CD4-positive, alpha-beta T cell (primary cell): Measurements from ENCODE around the gene MANEAL. TPM values are rescaled to one million over a fixed set of nuclear protein-coding genes. Genes with fewer than 3 reads are reported as not detected.

Experiments used
- ATAC-seq: fragments of 200-7000 bp; cut with Tn5 transposase; one replicate; pipeline ENCODE4 v1.10.0; 2022; ENCODE audit warnings: mild to moderate bottlenecking; ENCODE audit not compliant: poor library complexity
- CTCF ChIA-PET: fragments of 350-600 bp; sonication (Branson Sonifier 250); formaldehyde crosslinking; loops from one replicate; lab custom pipeline; 2021; ENCODE audit warnings: antibody characterized with exemption, inconsistent platforms; lab: Charles Lee
- POLR2A ChIA-PET: fragments of 350-600 bp; sonication (Branson Sonifier 250); formaldehyde crosslinking; loops from one replicate; lab custom pipeline; 2021; ENCODE audit warnings: antibody characterized with exemption, inconsistent platforms; lab: Charles Lee
- DNase-seq, 14 experiments: peaks; one replicate each; pipeline ENCODE4 v3.0.0-alpha.2; 2013 to 2020; ENCODE audit warnings: mixed read lengths in 2 of 14
- H3K27ac ChIP-seq, 2 donors: one replicate each; pipeline versions ENCODE4 v1.5.1 to v1.7.0; 2013; ENCODE audit warnings: low read length in 2 of 2, low read depth in 1 of 2, mild to moderate bottlenecking in 1 of 2
- H3K27me3 ChIP-seq, 2 experiments: 1 replicate in 1 of 2; 2 replicates in 1 of 2; pipeline versions ENCODE4 v1.6.1 to v1.7.0; 2013; ENCODE audit warnings: low read length in 2 of 2, control low read depth in 1 of 2, mild to moderate bottlenecking in 1 of 2, moderate library complexity in 1 of 2; ENCODE audit not compliant: insufficient read depth in 2 of 2, control insufficient read depth in 1 of 2
- H3K36me3 ChIP-seq: one replicate; pipeline ENCODE4 v1.6.1; 2013; ENCODE audit warnings: low read length, control low read depth; ENCODE audit not compliant: insufficient read depth
- H3K4me1 ChIP-seq: one replicate; pipeline ENCODE4 v1.6.1; 2013; ENCODE audit warnings: low read length, control low read depth; ENCODE audit not compliant: insufficient read depth
- H3K4me3 ChIP-seq: one replicate; pipeline ENCODE4 v1.5.1; 2013; ENCODE audit warnings: mild to moderate bottlenecking, low read length, moderate library complexity
- H3K9me3 ChIP-seq, 2 experiments: 1 replicate in 1 of 2; 2 replicates in 1 of 2; pipeline versions ENCODE4 v1.6.1 to v1.7.0; 2013; ENCODE audit warnings: low read length in 2 of 2, mild to moderate bottlenecking in 2 of 2, control low read depth in 1 of 2, moderate library complexity in 1 of 2; ENCODE audit not compliant: control insufficient read depth in 1 of 2, insufficient read depth in 1 of 2
- H3K27ac Mint-ChIP-seq: one replicate; pipeline ENCODE4 v1.8.0; 2020; ENCODE audit warnings: mixed read lengths
- H3K27me3 Mint-ChIP-seq: one replicate; pipeline ENCODE4 v1.8.0; 2021; ENCODE audit warnings: mixed read lengths
- H3K36me3 Mint-ChIP-seq: one replicate; pipeline ENCODE4 v1.8.0; 2021; ENCODE audit warnings: low read depth, mixed read lengths
- H3K4me1 Mint-ChIP-seq: one replicate; pipeline ENCODE4 v1.8.0; 2021; ENCODE audit warnings: low read depth, mixed read lengths
- H3K4me3 Mint-ChIP-seq: one replicate; pipeline ENCODE4 v1.8.0; 2020; ENCODE audit warnings: mild to moderate bottlenecking, mixed read lengths
- H3K9me3 Mint-ChIP-seq: one replicate; pipeline ENCODE4 v1.8.0; 2020; ENCODE audit warnings: mixed read lengths
- CTCF ChIP-seq: fragments of 200-600 bp; IDR thresholded peaks from one replicate; pipeline ENCODE4 v1.8.0; 2022; ENCODE audit warnings: antibody characterized with exemption, mild to moderate bottlenecking
- intact Hi-C, 2 experiments: fragments of 100-400 bp; cut with DNase I in 1 of 2; cut with micrococcal nuclease in 1 of 2; formaldehyde crosslinking; loops; one replicate each; pipeline versions ENCODE4 v1.15.1 to v1.9.0; 2023 to 2025; cut with DNase I, micrococcal nuclease
- total RNA-seq, 174 experiments: library from RNA in 2 of 174; stranded (reverse) in 2 of 174; gene quantifications; one replicate each; pipeline ENCODE4 v1.2.3 and lab custom pipeline; 2021 to 2026

Gene MANEAL
- total RNA-seq, 2 experiments from 2014 or later: 0.33 to 0.53 TPM

- H3K27me3 Mint-ChIP-seq: peaks cover 47% of the 10 kb centered on the region
- no peak for DNase-seq
- H3K9me3 Mint-ChIP-seq: no peaks in the 10 kb centered on the region
- Histone ChIP-seq H3K27ac (no peak overlapping the region), H3K9me3 (peaks cover 0 to 35% of the 10 kb centered on the region in 2 experiments), H3K36me3 (no peaks in the 10 kb centered on the region), H3K4me1 (peaks cover 13% of the 10 kb centered on the region), H3K27me3 (peaks cover 51 to 72% of the 10 kb centered on the region in 2 experiments), H3K4me3 (no peak overlapping the region)
- no peaks in the 10 kb centered on the region for H3K36me3 Mint-ChIP-seq
- H3K27ac Mint-ChIP-seq: no peak overlapping the region
- intact Hi-C loops: no loop called here
- ChIA-PET CTCF (no interaction called here), POLR2A (no interaction called here)
- no peak overlapping the region for H3K4me3 Mint-ChIP-seq
- ATAC-seq: no peak
- peaks cover 4% of the 10 kb centered on the region for H3K4me1 Mint-ChIP-seq
- no peak for TF ChIP-seq CTCF
These were observed 32.1 kb upstream of the MANEAL start for GRCh38 chr1:37761416-37762095.

- Mint-ChIP-seq H3K4me3 (no peak overlapping the region), H3K9me3 (no peaks in the 10 kb centered on the region), H3K36me3 (no peaks in the 10 kb centered on the region), H3K27ac (no peak overlapping the region), H3K27me3 (peaks cover 57% of the 10 kb centered on the region), H3K4me1 (peaks cover 4% of the 10 kb centered on the region)
- no peak overlapping the region for H3K27ac ChIP-seq
- peaks cover 56 to 81% of the 10 kb centered on the region in 2 experiments for H3K27me3 ChIP-seq
- H3K4me3 ChIP-seq: no peak overlapping the region
- H3K9me3 ChIP-seq: peaks cover 0 to 35% of the 10 kb centered on the region in 2 experiments
- peaks cover 13% of the 10 kb centered on the region for H3K4me1 ChIP-seq
- intact Hi-C loops: no loop called here
- POLR2A ChIA-PET: no interaction called here
- TF ChIP-seq CTCF: no peak
- no peaks in the 10 kb centered on the region for H3K36me3 ChIP-seq
- CTCF ChIA-PET: no interaction called here
- DNase-seq (no peak), ATAC-seq (no peak)
These were observed 31.1 kb upstream of the MANEAL start for GRCh38 chr1:37762516-37762915.

- TF ChIP-seq CTCF: no peak
- no peak overlapping the region for H3K4me3 Mint-ChIP-seq
- Histone ChIP-seq H3K4me1 (peaks cover 13% of the 10 kb centered on the region), H3K36me3 (no peaks in the 10 kb centered on the region), H3K27me3 (peaks cover 61 to 81% of the 10 kb centered on the region in 2 experiments), H3K27ac (no peak overlapping the region), H3K4me3 (no peak overlapping the region), H3K9me3 (peaks cover 0 to 35% of the 10 kb centered on the region in 2 experiments)
- POLR2A ChIA-PET: no interaction called here
- H3K27ac Mint-ChIP-seq: no peak overlapping the region
- H3K9me3 Mint-ChIP-seq: no peaks in the 10 kb centered on the region
- no peaks in the 10 kb centered on the region for H3K36me3 Mint-ChIP-seq
- H3K4me1 Mint-ChIP-seq: peaks cover 4% of the 10 kb centered on the region
- ATAC-seq (no peak), DNase-seq (no peak)
- CTCF ChIA-PET: no interaction called here
- intact Hi-C loops: no loop called here
- peaks cover 70% of the 10 kb centered on the region for H3K27me3 Mint-ChIP-seq
These were observed 29.7 kb upstream of the MANEAL start for GRCh38 chr1:37763791-37764413.
